Ishikawa (cell line): ENCODE measurements around the gene CNTN1.

Experiments used
- EP300 ChIP-seq: IDR thresholded peaks from 2 replicates; pipeline ENCODE4 v1.6.1; 2012; ENCODE audit warnings: borderline replicate concordance
- TCF12 ChIP-seq: IDR thresholded peaks from 2 replicates; pipeline ENCODE4 v1.6.1; 2012; ENCODE audit warnings: low read depth
- TEAD4 ChIP-seq: IDR thresholded peaks from 2 replicates; pipeline ENCODE4 v1.6.1; 2012
- YY1 ChIP-seq: IDR thresholded peaks from 2 replicates; pipeline ENCODE4 v1.6.1; 2012; ENCODE audit warnings: low read depth

DNA sequence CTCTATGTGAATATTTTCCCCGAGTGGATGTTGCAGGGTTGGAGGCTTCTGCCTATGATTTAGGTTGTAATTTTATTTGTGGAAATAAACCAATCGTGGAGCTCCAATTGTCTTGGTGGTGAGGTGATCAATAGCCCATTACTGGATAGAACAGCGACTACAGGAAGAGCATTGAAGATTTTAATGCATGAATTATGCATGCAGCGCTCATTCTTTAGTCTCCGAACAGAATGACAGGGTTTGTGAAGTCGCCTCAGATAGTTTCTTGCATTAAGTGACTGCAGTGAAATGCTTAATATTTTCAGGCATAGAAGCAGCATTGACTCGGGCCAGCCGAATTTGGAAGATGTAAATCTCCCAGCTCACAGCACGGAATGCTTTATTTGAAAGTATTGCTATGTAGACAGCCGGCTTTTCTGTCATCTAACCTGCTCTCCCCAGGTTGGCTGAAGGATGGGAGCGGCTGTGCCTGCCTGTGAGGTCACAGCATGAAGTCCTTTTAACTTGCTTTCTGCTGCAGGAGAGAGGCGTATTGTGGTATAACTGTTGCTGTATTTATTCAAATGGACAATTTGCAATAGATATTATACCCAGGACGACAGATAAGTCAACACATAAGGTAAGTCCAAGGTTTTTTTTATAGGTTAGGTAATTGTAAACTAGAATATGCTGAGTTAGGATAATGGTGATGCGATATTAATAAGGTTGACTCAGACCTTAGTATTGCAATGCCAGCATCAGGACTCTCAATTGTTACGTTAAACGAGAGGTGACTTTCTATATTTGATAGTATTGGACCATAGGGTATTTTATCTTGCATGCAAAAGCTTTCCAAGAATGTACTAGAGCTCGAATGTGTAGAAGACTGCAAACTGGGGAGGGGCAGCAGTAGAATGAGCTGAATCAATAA is 135.7 kb downstream of the CNTN1 start:
- no peak for TF ChIP-seq EP300
- no peak for TF ChIP-seq TCF12
- TF ChIP-seq TEAD4 = no peak
- no peak for TF ChIP-seq YY1
